C4-2B (cell line): ENCODE results near the gene PCSK6.

ENCODE experiments used
- H3K27ac ChIP-seq: fragments of 450-650 bp; 2 replicates; pipeline ENCODE4 v1.5.1; 2017
- ZFX ChIP-seq: fragments of 450-650 bp; IDR thresholded peaks from 2 replicates; pipeline ENCODE4 v1.6.1; 2017
- TF ChIP-seq, protein P1 (sequence below): fragments of 450-650 bp; conservative IDR thresholded peaks from 2 replicates; pipeline ENCODE4 v1.5.1; 2017; ENCODE audit warnings: mild to moderate bottlenecking

The PCSK6 gene

DNA sequence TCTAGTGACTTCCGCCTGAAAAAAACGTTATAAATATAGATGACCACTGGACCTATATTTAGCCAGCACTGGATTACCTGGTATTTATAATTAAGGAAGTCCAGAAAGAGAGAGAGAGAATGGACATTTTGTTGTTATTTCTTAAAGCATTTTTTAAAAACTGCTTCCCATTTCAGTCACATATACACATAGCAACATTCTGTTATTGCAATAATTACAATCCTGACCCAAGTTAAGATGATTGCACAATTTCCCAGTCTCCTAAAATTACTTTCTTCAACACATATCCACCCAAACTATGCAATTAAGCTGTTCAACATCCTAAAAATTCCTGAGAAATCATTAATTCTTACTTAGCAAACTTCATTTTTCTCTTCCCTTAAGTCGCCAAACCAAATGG lies 37.7 kb downstream of the PCSK6 start:
- TF ChIP-seq, protein P1, sequence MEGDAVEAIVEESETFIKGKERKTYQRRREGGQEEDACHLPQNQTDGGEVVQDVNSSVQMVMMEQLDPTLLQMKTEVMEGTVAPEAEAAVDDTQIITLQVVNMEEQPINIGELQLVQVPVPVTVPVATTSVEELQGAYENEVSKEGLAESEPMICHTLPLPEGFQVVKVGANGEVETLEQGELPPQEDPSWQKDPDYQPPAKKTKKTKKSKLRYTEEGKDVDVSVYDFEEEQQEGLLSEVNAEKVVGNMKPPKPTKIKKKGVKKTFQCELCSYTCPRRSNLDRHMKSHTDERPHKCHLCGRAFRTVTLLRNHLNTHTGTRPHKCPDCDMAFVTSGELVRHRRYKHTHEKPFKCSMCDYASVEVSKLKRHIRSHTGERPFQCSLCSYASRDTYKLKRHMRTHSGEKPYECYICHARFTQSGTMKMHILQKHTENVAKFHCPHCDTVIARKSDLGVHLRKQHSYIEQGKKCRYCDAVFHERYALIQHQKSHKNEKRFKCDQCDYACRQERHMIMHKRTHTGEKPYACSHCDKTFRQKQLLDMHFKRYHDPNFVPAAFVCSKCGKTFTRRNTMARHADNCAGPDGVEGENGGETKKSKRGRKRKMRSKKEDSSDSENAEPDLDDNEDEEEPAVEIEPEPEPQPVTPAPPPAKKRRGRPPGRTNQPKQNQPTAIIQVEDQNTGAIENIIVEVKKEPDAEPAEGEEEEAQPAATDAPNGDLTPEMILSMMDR = no peak
- no peak for TF ChIP-seq ZFX
- H3K27ac ChIP-seq = no peak overlapping the region

DNA sequence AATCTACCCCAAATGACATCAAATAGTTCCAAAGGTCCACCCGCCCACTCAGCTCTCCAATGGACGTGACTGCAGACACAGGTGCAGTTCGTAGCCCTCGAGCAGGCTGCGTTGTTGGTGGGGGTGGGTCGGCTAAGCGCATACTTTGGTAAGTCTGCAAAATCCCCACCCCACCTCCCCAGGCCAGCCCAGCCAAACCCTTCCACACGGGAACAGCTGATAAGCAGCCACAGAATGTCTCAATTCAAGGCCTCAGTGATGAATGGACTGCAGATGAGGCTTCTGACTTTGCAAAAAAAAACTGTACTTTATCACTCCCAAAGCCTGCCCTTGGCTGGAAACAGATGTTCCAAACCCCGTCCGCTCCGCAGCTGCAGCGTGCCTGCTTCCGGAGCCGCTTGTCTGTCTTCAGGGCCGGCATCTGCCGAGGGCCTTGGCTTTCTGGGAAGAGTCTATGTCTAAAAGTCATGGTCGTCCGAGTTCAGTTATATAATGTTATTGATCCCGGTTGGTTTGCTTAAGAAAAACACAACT lies 38.2 kb downstream of the PCSK6 start:
- H3K27ac ChIP-seq = no peak overlapping the region

DNA sequence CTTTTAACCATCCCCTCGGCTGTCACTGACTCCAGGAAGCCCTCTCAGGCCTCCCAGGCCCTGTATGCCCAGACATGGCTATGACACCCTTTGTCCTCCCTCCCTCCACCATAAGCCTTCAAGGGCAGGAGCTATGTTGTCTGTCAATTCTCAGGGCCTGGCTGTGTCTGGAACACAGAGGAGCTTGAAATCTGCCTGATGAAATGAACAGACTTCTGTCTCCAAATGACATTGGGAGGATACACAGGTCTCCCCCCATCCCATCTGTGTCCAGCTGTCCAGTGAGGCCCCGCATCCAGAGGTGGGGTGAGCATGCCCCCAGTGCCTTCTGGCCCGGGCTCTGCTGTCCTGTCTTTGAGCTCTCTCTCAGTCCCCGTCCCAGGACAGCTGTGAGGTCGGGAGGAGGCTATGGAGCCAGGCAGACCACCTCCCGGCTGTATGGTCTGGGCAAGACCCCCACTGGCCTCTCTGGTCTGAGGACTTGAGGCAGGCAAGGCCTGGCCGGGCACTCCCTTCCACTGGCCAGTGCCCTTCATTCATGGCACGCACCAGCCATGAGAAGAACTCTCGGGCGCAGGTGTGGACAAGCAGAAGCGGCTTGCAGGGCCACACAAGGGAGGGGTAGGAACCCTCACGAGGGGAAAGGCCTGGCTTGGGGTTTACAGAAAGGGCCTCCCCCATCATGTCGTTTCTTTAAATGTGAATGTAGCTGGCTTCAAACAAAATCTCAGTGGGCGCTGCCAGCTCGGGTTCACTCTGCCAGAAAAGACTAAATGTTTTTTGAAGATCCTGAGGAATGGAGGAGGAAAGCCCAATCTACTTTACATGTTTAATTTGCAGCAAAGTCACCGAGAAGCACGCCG lies 38.9 kb downstream of the PCSK6 start:
- TF ChIP-seq, protein P1 = no peak
- no peak for TF ChIP-seq ZFX
- no peak overlapping the region for H3K27ac ChIP-seq

More for the DNA sequence above, 38.2 kb downstream of the PCSK6 start:
- TF ChIP-seq ZFX = no peak
- TF ChIP-seq, protein P1 = no peak

DNA sequence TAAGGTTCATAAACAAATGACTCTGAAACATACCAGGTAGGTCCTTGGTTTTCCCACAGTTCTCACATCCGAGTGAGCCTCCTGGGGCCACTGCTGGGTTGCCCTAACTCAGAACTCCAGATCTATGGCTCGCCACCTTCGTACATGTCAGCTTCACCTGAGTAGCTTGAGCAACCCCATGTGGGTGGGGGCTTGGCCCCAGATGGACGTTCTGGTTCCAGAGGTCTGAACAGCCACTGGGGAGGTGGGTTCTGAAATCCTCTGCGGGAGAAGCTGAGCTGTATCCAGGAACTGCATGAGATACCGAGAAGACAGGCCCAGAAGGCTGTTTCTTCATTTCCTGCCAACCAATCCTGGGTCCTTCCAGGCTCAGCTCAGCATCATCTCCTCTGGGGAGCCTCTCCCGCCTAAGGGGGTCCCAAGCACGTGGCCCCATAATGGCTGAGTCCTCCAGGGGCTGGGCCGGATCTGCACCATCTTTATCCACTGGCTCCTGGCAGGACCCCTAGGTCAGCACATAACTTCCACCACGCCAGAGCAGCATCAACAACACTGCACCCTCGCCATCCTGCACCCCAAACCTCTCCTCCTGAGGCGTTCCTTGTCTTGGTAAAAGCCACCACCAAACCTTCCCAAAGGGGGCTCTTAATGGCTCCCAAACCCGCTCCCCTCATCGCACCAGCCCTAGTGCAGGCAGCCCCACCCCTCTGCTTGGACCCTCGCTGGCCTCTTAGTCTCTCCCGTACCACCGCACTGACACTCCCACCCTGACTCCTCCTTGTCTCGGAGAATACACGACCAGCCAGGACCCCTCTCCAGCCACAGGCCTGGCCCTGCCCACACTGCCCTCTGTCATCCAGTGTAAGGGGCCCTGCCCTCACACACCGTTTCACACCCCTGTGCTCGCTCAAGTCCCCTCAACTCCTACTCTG lies 39.8 kb downstream of the PCSK6 start:
- no peak overlapping the region for H3K27ac ChIP-seq
- TF ChIP-seq, protein P1 = no peak
- TF ChIP-seq ZFX = no peak

DNA sequence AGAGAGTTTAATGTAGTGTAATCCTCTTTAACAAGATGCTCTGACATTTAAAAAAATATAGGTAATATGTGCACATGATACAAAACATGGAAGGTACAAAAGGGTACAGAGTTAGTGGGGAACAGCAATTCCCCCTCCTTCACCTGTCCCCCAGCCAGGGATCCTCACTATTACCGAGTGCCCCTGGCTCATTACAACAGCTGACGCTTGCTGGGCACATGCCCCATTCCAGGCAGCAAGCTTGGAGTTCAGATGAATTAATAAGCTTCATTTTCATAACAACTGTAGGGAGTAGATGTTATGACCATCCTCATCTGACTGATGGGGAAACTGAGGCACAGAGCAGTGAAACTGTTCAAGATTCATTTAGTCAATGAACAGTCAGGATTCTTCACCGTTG lies 41.2 kb downstream of the PCSK6 start:
- H3K27ac ChIP-seq = no peak overlapping the region

DNA sequence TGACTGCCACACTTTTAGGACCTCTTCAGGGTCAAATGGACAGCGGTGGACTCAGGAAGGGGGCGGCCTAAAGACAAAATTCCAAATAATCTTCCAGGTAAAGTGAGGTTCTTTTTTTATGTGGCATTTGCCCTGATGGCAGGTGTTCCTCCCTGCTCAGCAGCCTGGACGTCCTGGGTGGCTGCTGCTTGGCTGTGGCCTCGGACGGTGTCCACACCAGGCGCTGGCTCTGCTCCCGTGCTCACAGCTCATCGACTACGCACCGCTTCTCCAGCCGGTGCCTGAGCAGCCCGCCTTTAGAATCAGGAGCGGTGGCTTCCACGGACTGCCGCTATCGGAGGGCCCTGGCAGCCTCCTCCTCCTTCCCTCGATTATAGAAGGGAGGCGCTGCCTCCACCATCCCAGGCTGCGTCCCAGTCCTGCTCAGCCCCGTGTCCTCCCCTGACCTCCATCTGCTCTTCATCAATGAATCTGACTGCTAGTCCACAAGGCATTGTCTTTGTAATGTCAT lies 41.9 kb downstream of the PCSK6 start:
- H3K27ac ChIP-seq = no peak overlapping the region; the same call in 1 of the 2 replicates
- no peak for TF ChIP-seq ZFX
- TF ChIP-seq, protein P1 = no peak

More for the DNA sequence above, 41.2 kb downstream of the PCSK6 start:
- TF ChIP-seq, protein P1 = no peak
- no peak for TF ChIP-seq ZFX
